ENCODE results near the gene CD27. TPM values are rescaled to one million over a fixed set of nuclear protein-coding genes. Genes with fewer than 3 reads are reported as not detected.
A peak's percentile ranks its signal among the peaks of the same experiment; 100 is the strongest.

The CD27 gene
- total and polyA plus RNA-seq, 2 of the 8 experiments (the other 6 are each of a cell fraction or from before 2014, with no cell fraction given): 0.28 to 0.39 TPM

DNA sequence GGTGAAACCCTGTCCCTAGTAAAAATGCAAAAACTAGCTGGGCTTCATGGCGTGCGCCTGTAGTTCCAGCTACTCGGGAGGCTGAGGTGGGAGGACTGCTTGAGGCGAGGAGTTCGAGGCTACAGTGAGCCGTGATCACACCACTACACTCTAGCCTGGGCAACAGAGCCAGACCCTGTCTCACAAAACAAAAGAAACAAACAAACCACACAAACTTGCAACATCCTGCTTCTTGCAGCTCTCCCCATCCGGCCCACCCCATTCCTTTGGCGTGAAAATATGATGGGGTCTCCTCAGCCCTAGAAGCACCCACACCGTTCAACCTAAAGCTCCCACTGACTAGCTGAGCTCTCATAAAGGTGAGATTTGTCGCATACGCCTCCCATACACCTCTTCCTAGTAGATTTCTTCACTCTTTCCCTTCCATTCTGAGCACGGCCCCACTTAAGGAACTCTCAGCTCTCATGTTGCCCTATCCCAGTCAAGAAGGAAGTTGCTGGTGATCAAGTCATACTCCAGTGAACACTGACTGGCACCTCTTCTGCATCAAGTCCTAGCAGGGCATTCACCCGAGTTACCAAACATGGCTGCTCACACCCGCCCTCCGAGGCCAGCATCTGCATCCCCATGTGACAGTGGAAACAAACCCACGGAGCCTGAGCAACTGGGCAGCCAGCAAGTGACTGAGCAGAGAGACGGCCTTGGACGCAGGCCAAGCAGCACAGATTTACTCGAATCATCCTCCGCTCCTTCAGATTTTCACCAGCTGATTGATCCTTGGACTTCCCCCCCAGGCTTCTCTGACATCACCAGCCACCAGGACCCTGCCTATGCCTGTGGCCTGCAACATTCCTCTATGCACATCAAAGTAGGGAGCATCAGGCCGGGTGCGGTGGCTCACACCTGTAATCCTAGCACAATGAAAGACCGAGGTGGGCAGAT lies 18.9 kb upstream of the CD27 start:
- CTCF ChIA-PET (ENCODE audit: partially characterized antibody): interaction anchor here (1.3 to 7.4 kb wide), 6 partner anchors 13 to 113 kb away, joined by 3 to 202 read pairs (median 7); partner anchors contain the start of gene MRPL51
- Histone ChIP-seq H3K27me3 (replicated peaks in 1 of 4; ENCODE audit: control insufficient read depth in 3 of 4, extremely low read depth in 1 of 4, insufficient read depth in 3 of 4, low read length in 3 of 4) (no peaks in the 10 kb centered on the region; a peak in 1 of 7 replicates), H2BK15ac (ENCODE audit: low read length) (no peak overlapping the region), H2BK20ac (ENCODE audit: low read length) (0 out of 2 replicates have a peak overlapping the region, but pooled peaks have one; percentile 40), H4K91ac (replicated peaks; ENCODE audit: insufficient read length, low read length) (no peak overlapping the region), H3K4ac (replicated peaks; ENCODE audit: insufficient read length, low read depth, low read length) (no peak overlapping the region), H3K79me1 (ENCODE audit: low read depth, low read length) (no peaks in the 10 kb centered on the region), H3K14ac (ENCODE audit: insufficient read length) (no peak overlapping the region), H3K9ac (replicated peaks in 1 of 4; ENCODE audit: extremely low read depth in 1 of 4, low read depth in 3 of 4, low read length in 3 of 4) (no peak overlapping the region), H3K36me3 (ENCODE audit: control insufficient read depth in 2 of 4, insufficient read depth in 4 of 4, low read length in 3 of 4) (no peaks in the 10 kb centered on the region), H3K9me3 (ENCODE audit: insufficient read depth in 2 of 2, low read depth in 1 of 2, low read length in 1 of 2) (no peaks in the 10 kb centered on the region), H3K79me2 (ENCODE audit: control insufficient read depth in 1 of 2, insufficient read depth in 2 of 2, low read length in 2 of 2) (no peaks in the 10 kb centered on the region), H2BK5ac (ENCODE audit: low read depth, low read length) (no peak overlapping the region), H2BK120ac (replicated peaks; ENCODE audit: low read depth, low read length) (no peak overlapping the region), H2AFZ (ENCODE audit: low read length) (no peak overlapping the region), H3K4me1 (replicated peaks in 1 of 4; ENCODE audit: control insufficient read depth in 3 of 4, insufficient read depth in 4 of 4, low read length in 3 of 4) (peaks cover 0 to 4% (median under 1%) of the 10 kb centered on the region in 4 experiments; a peak in 2 of 7 replicates), H4K5ac (ENCODE audit: insufficient read length, low read depth, low read length) (no peak overlapping the region), H3K27ac (ENCODE audit: low read depth, low read length) (no peak overlapping the region), H4K8ac (ENCODE audit: extremely low read depth, insufficient read depth, low read length) (no peak overlapping the region), H2AK5ac (ENCODE audit: low read depth, low read length) (no peak overlapping the region), H3K4me3 (ENCODE audit: extremely low read depth in 1 of 4, insufficient read depth in 2 of 4, low read depth in 3 of 4, low read length in 4 of 4) (no peak overlapping the region), H2BK12ac (ENCODE audit: low read depth, low read length) (no peak overlapping the region), H3K4me2 (ENCODE audit: insufficient read depth in 1 of 2, low read depth in 2 of 2, low read length in 2 of 2) (no peak overlapping the region), H3K56ac (replicated peaks; ENCODE audit: insufficient read length, low read depth, low read length) (no peak overlapping the region), H4K20me1 (replicated peaks in 1 of 2; ENCODE audit: control insufficient read depth in 1 of 2, insufficient read depth in 2 of 2, low read length in 2 of 2) (no peaks in the 10 kb centered on the region), H3K23me2 (ENCODE audit: low read depth, low read length) (no peaks in the 10 kb centered on the region), H3K18ac (ENCODE audit: extremely low read depth, low read length) (no peak overlapping the region), H3K23ac (ENCODE audit: insufficient read length) (no peak overlapping the region)
- WGBS, 2 experiments (ENCODE audit: extremely low coverage in 1 of 2, insufficient coverage in 1 of 2, insufficient read length in 1 of 2, insufficient replicate concordance in 2 of 2, low coverage in 1 of 2, low lambda C conversion rate in 2 of 2, missing lambda C conversion rate in 1 of 2): 93% methylated on average over 22 of the region's 23 CpGs; no CpG with 5 or more reads in 1 of the 2 experiments
- FAIRE-seq: no peak
- DNase-seq (ENCODE audit: low read depth in 1 of 2, low spot score in 2 of 2): no peak
- POLR2A ChIA-PET (ENCODE audit: partially characterized antibody): interaction anchor here (0.9 to 4.9 kb wide), 9 partner anchors 9 to 111 kb away, joined by 3 to 38 read pairs (median 4); partner anchors contain the start of genes GAPDH and VAMP1
- TF ChIP-seq, protein P1, sequence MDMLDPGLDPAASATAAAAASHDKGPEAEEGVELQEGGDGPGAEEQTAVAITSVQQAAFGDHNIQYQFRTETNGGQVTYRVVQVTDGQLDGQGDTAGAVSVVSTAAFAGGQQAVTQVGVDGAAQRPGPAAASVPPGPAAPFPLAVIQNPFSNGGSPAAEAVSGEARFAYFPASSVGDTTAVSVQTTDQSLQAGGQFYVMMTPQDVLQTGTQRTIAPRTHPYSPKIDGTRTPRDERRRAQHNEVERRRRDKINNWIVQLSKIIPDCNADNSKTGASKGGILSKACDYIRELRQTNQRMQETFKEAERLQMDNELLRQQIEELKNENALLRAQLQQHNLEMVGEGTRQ (IDR thresholded peaks at IDR 0.05; ENCODE audit: low read length): no peak
- TF ChIP-seq KDM4A (IDR thresholded peaks at IDR 0.05; ENCODE audit: low read depth, low read length, severe bottlenecking) (no peak), JUN (IDR thresholded peaks at IDR 0.05; ENCODE audit: low read depth, low read length) (no peak), CBX5 (IDR thresholded peaks at IDR 0.05; ENCODE audit: low read depth, low read length) (no peak), TAF1 (IDR thresholded peaks at IDR 0.05; ENCODE audit: low read depth, low read length) (no peak), MAFK (IDR thresholded peaks at IDR 0.05; ENCODE audit: low read depth, low read length) (no peak), CBX8 (IDR thresholded peaks at IDR 0.05; ENCODE audit: borderline replicate concordance, low read depth, low read length) (no peak), YY1 (IDR thresholded peaks at IDR 0.05; ENCODE audit: low read depth, low read length) (no peak), ATF2 (IDR thresholded peaks at IDR 0.05; ENCODE audit: low read length) (no peak)
